ENCODE data around the gene SP140.
"Not testable (repeated sequence)": the region's sequence is repeated elsewhere in the genome, so short reads cannot be mapped to it uniquely, and the experiment has no call there.

SP140 gene

GRCh38 chr2:230295192-230295591 is 69.7 kb downstream of the SP140 start:
- FAIRE-seq, result no peak

- no peak for FAIRE-seq
Observed at GRCh38 chr2:230296917-230297316, 71.4 kb downstream of the SP140 start.

- no peak for FAIRE-seq
Observed at GRCh38 chr2:230299618-230300017, 74.1 kb downstream of the SP140 start.

- no peak for FAIRE-seq
Observed at GRCh38 chr2:230305416-230306275, 80.1 kb downstream of the SP140 start.

- no peak for FAIRE-seq
Observed at GRCh38 chr2:230306474-230306873, 80.9 kb downstream of the SP140 start.

- FAIRE-seq, result no peak
Observed at GRCh38 chr2:230307485-230307884, 81.9 kb downstream of the SP140 start.

GRCh38 chr2:230308402-230309000 is 83.0 kb downstream of the SP140 start:
- FAIRE-seq, result no peak

- not testable (repeated sequence) for FAIRE-seq
Observed at GRCh38 chr2:230310792-230311191, 85.3 kb downstream of the SP140 start.

- FAIRE-seq, result not testable (repeated sequence)
Observed at GRCh38 chr2:230311634-230312033, 86.1 kb downstream of the SP140 start.

- no peak for FAIRE-seq
Observed at GRCh38 chr2:230312638-230313037, 87.1 kb downstream of the SP140 start.

GRCh38 chr2:230317366-230317765 is 91.8 kb downstream of the SP140 start:
- no peak for FAIRE-seq

GRCh38 chr2:230318190-230319121 is 92.9 kb downstream of the SP140 start:
- FAIRE-seq, result no peak

- no peak for FAIRE-seq
Observed at GRCh38 chr2:230319211-230319862, 93.8 kb downstream of the SP140 start.

- no peak for FAIRE-seq
Observed at GRCh38 chr2:230321031-230321430, 95.5 kb downstream of the SP140 start.

- no peak for FAIRE-seq
Observed at GRCh38 chr2:230322561-230323384, 97.2 kb downstream of the SP140 start.

- no peak for FAIRE-seq
Observed at GRCh38 chr2:230323385-230324106, 98.0 kb downstream of the SP140 start.

- no peak for FAIRE-seq
Observed at GRCh38 chr2:230324503-230324902, 99.0 kb downstream of the SP140 start.

- no peak for FAIRE-seq
Observed at GRCh38 chr2:230325316-230326243, 100.0 kb downstream of the SP140 start.

- FAIRE-seq, result peak; percentile 73
Observed at GRCh38 chr2:230326453-230327417, 101.2 kb downstream of the SP140 start, which contains the start of gene SP140L. Gene SP140L (plus strand): TSS chr2:230327193. CDS start chr2:230327270, 77 bp downstream.
